HAP-1 (cell line): ENCODE data around the gene SRSF12.
"Not testable (repeated sequence)": the region's sequence is repeated elsewhere in the genome, so short reads cannot be mapped to it uniquely, and the experiment has no call there.

Experiments
- DNase-seq, 2 experiments: peaks; one replicate each; pipeline ENCODE4 v3.0.0-alpha.2; 2016 to 2020; ENCODE audit warnings: low spot score in 2 of 2
- H3K27me3 ChIP-seq: fragments of 250-450 bp; sonication (Bioruptor Pico); 2 replicates; pipeline ENCODE4 v1.5.1; 2020; ENCODE audit warnings: low read depth, mild to moderate bottlenecking, moderate library complexity
- H3K36me3 ChIP-seq: fragments of 250-450 bp; sonication (Bioruptor Pico); replicated peaks from 2 replicates; pipeline ENCODE4 v1.5.1; 2020; ENCODE audit warnings: mild to moderate bottlenecking
- H3K4me1 ChIP-seq: fragments of 250-450 bp; sonication (Bioruptor Pico); 2 replicates; pipeline ENCODE4 v1.5.1; 2020; ENCODE audit warnings: mild to moderate bottlenecking
- H3K4me3 ChIP-seq: fragments of 250-450 bp; sonication (Bioruptor Pico); 2 replicates; pipeline ENCODE4 v1.5.1; 2020; ENCODE audit warnings: mild to moderate bottlenecking, moderate library complexity
- H3K9me3 ChIP-seq: fragments of 250-450 bp; sonication (Bioruptor Pico); 2 replicates; pipeline ENCODE4 v1.5.1; 2020; ENCODE audit warnings: mild to moderate bottlenecking, moderate library complexity
- in situ Hi-C: fragments of 300-500 bp; cut with MboI; formaldehyde crosslinking; loops from 3 replicates; pipeline ENCODE4 v1.14.3; 2020; ENCODE audit warnings: low sequenced_read_pairs, inconsistent platforms, mixed read lengths

Gene SRSF12

DNA sequence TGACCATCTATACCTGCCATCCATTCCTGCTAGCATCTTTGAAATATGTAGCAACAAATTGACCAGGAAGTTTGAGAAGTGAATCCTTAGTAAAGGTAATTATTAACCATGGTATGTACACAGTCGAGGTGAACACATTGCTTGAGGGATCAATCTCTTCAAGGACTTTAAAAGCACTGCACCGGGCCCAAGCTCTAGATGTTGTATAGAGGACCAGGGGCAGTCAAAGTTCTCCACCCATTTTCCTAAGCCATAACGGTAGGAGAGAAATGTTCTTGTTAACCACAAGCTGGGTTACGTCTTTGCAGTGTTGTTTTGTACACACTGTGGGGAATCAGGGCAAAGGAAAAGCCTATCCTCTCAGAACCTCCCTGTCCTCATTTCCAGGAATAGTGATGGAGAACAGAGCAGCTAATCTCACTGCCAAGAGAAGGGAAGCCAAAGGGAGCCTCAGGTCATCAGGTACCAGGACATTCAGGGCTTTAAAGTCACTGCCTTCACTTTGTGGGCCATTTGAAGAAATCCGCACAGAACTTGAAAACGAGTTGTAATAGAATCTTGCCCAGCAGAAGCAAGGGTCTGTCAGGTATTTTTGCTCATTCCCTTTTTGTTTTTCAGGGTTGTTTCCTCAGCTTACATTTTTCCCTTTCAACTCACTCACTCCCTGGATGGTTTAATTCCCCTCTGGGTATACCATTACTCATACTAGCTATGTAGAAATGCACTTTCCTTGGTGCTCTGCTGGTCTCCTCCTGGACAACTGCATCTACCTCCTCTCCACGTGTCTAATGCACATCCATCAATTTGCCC is 22.7 kb upstream of the SRSF12 start:
- Histone ChIP-seq H3K4me1 (peaks cover 13% of the 10 kb centered on the region), H3K36me3 (no peaks in the 10 kb centered on the region), H3K9me3 (no peaks in the 10 kb centered on the region), H3K4me3 (no peak overlapping the region), H3K27me3 (no peaks in the 10 kb centered on the region)
- in situ Hi-C loops, result no loop called here
- no peak for DNase-seq

GRCh38 chr6:89139509-89140346 is 21.9 kb upstream of the SRSF12 start:
- in situ Hi-C loops, result no loop called here
- peaks cover 7% of the 10 kb centered on the region for H3K4me1 ChIP-seq
- DNase-seq, result no peak
- H3K27me3 ChIP-seq, result no peaks in the 10 kb centered on the region
- H3K36me3 ChIP-seq, result no peaks in the 10 kb centered on the region
- no peak overlapping the region for H3K4me3 ChIP-seq
- H3K9me3 ChIP-seq, result no peaks in the 10 kb centered on the region

DNA sequence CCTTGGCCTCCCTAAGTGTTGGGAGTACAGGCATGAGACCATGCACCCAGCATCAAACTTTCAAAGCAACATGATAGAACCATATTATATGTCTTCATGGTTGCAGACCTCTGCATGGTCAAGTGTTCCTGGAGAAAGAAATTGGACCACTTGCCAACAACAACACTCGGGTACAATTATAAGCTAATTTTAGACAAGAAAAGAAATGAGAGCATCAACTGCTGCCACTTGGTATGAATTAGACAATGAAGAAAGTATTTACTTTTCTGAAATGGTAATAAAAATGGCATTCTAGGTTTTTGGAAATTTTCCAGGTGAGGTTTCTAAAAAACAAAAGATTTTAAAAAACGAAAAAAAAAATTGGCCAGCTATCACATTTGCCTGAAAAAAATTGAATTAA is 20.3 kb upstream of the SRSF12 start:
- Histone ChIP-seq H3K27me3 (no peaks in the 10 kb centered on the region), H3K36me3 (no peaks in the 10 kb centered on the region), H3K9me3 (no peaks in the 10 kb centered on the region), H3K4me1 (no peaks in the 10 kb centered on the region), H3K4me3 (no peak overlapping the region)
- no peak for DNase-seq
- in situ Hi-C loops, result no loop called here

DNA sequence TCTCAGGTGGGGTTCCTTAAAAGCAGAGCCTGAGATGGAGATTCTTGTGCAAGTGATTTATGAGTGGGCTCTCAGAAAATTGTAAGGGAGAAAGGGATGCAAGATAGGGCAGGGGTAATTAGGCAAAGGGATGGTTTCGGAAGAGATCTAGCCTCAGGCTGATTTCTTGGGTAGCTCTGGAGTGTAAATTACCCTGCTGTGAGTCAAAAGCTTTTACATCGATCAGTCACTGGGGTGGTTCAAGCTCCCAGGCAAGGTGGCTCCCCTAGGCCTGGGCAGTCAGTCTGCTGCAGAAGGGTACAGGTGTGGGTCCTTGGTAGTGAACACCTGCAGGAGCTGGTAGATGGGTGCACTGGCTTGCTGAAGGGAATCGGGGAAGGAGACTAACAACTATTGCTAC is 16.9 kb upstream of the SRSF12 start:
- Histone ChIP-seq H3K36me3 (no peaks in the 10 kb centered on the region), H3K4me3 (no peak overlapping the region), H3K9me3 (no peaks in the 10 kb centered on the region), H3K4me1 (no peaks in the 10 kb centered on the region), H3K27me3 (no peaks in the 10 kb centered on the region)
- no peak for DNase-seq
- in situ Hi-C loops, result no loop called here

- DNase-seq, result no peak
- Histone ChIP-seq H3K36me3 (no peaks in the 10 kb centered on the region), H3K9me3 (peaks cover under 1% of the 10 kb centered on the region; the same call in 1 of the 2 replicates), H3K4me3 (no peak overlapping the region), H3K27me3 (no peaks in the 10 kb centered on the region), H3K4me1 (no peaks in the 10 kb centered on the region)
- in situ Hi-C loops, result no loop called here
These were observed 16.1 kb upstream of the SRSF12 start for GRCh38 chr6:89133981-89134380.

- peaks cover 6% of the 10 kb centered on the region; the same call in 1 of the 2 replicates for H3K9me3 ChIP-seq
- in situ Hi-C loops, result no loop called here
- H3K4me1 ChIP-seq, result no peaks in the 10 kb centered on the region
- DNase-seq, result no peak
- no peaks in the 10 kb centered on the region for H3K27me3 ChIP-seq
- no peaks in the 10 kb centered on the region for H3K36me3 ChIP-seq
- H3K4me3 ChIP-seq, result no peak overlapping the region
These were observed 14.2 kb upstream of the SRSF12 start for GRCh38 chr6:89132057-89132456.

DNA sequence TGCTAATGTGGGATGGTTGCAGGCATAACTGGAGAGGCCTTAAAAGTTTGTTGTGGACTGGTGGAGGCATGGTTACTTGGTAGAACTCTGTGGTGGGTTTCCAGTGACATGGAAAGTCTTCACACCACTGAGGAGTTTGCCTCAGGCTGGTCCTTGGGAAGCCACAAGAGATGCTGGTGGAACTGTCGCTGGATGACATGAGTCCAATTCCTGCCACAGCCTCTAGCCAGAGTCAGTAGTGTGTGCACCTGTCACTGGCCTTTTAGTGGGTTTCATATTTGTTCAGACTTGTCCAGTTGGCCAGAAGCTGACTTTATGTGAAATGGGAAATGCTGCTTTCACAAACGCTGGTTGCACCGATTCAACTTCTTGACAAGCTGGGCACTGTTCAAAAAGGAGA is 13.7 kb upstream of the SRSF12 start:
- H3K36me3 ChIP-seq, result no peaks in the 10 kb centered on the region
- DNase-seq, result no peak
- H3K4me1 ChIP-seq, result no peaks in the 10 kb centered on the region
- H3K4me3 ChIP-seq, result no peak overlapping the region
- H3K27me3 ChIP-seq, result no peaks in the 10 kb centered on the region
- in situ Hi-C loops, result no loop called here
- H3K9me3 ChIP-seq, result peaks cover 6% of the 10 kb centered on the region; the same call in 1 of the 2 replicates

DNA sequence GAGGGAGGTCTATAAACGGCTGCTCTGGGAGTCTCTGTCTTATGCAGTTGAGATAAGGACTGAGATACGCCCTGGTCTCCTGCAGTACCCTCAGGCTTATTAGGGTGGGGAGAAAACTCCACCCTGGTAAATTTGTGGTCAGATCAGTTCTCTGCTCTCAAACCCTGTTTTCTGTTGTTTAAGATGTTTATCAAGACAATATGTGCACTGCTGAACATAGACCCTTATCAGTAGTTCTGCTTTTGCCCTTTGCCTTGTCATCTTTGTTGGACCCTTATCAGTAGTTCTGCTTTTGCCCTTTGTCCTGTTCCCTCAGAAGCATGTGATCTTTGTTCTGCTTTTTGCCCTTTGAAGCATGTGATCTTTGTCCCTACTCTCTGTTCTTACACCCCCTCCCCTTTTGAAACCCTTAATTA is 10.4 kb upstream of the SRSF12 start:
- H3K4me1 ChIP-seq, result not testable (repeated sequence)

DNA sequence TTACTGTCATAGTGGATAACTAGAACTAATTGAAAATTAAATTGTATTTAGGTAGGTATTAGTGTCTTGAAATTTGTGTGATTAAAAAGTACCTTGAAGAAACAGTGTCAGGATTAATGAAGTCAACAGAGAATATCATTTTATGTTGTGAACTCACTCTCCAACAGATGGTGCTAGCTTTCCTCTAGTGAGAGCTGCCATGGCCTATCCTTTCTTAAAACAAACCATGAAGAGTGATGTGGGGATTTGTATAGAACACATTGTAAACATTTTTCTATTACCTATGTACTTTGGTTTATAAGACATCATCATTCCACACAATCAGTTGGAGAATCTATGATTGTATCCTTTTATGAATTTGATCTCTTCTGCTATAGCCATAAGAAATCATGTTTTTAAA is 4.8 kb upstream of the SRSF12 start:
- Histone ChIP-seq H3K4me3 (no peak overlapping the region), H3K4me1 (no peaks in the 10 kb centered on the region), H3K27me3 (no peaks in the 10 kb centered on the region), H3K36me3 (no peaks in the 10 kb centered on the region), H3K9me3 (no peaks in the 10 kb centered on the region)
- in situ Hi-C loops, result no loop called here
- peak in 1 of 2 experiments; percentile 47 for DNase-seq

More for the DNA sequence above, 10.4 kb upstream of the SRSF12 start:
- H3K27me3 ChIP-seq, DNase-seq, H3K4me3 ChIP-seq, H3K9me3 ChIP-seq, in situ Hi-C loops, H3K36me3 ChIP-seq: not testable (repeated sequence)

DNA sequence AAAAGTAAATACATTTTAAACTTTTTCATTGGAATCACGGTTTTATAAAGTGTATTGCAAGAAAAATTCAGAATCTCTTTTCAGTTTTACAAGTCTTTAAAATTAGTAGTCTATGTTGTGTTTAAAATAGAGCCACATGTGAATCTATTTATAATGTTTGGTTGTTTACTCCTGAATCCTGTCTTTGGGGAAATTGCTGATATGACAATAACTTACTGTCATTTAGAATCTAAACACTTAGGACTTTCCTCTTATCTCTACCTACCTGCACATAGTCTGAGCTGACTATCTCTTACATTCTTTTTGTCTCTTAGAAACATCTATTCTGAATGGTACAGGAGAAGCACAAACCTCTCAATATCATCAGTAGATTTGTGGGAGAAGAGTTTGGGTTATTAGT is 4.1 kb upstream of the SRSF12 start:
- in situ Hi-C loops, result no loop called here
- no peaks in the 10 kb centered on the region for H3K36me3 ChIP-seq
- peaks cover 2% of the 10 kb centered on the region for H3K4me1 ChIP-seq
- H3K4me3 ChIP-seq, result no peak overlapping the region
- no peak for DNase-seq
- H3K9me3 ChIP-seq, result no peaks in the 10 kb centered on the region
- no peaks in the 10 kb centered on the region for H3K27me3 ChIP-seq

DNA sequence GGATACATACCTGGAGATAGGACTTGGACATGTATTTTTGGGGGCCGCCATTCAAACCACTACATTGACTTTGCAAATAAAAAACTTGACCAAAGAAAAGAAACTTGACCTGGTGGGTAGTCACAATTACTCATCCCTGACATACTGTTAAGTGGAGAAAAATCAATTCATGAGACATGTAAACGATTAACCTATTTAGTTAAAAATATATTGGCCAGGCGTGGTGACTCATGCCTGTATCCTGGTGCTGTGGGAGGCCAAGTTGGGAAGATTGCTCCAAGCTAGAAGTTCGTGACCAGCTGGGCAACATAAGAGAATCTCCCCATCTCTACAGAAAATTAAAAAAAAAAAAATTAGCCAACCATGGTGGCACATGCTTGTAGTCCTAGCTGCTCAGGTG is 2.5 kb upstream of the SRSF12 start:
- Histone ChIP-seq H3K4me3 (no peak overlapping the region), H3K4me1 (peaks cover 5% of the 10 kb centered on the region), H3K27me3 (no peaks in the 10 kb centered on the region), H3K9me3 (no peaks in the 10 kb centered on the region), H3K36me3 (no peaks in the 10 kb centered on the region)
- DNase-seq, result no peak
- in situ Hi-C loops, result no loop called here

GRCh38 chr6:89118931-89119330 is 1.1 kb upstream of the SRSF12 start:
- no peaks in the 10 kb centered on the region for H3K27me3 ChIP-seq
- H3K9me3 ChIP-seq, result no peaks in the 10 kb centered on the region
- no peak for DNase-seq
- no peaks in the 10 kb centered on the region for H3K36me3 ChIP-seq
- H3K4me1 ChIP-seq, result peaks cover 5% of the 10 kb centered on the region
- no peak overlapping the region for H3K4me3 ChIP-seq
- in situ Hi-C loops, result no loop called here

- Histone ChIP-seq H3K4me3 (peak overlapping the region; percentile 55), H3K9me3 (no peaks in the 10 kb centered on the region), H3K36me3 (no peaks in the 10 kb centered on the region), H3K27me3 (no peaks in the 10 kb centered on the region), H3K4me1 (peaks cover 5% of the 10 kb centered on the region)
- in situ Hi-C loops, result no loop called here
- DNase-seq, result no peak
These were observed 1.2 kb downstream of the SRSF12 start for GRCh38 chr6:89116702-89117101.

GRCh38 chr6:89111933-89112332 is 5.9 kb downstream of the SRSF12 start:
- Histone ChIP-seq H3K4me3 (no peak overlapping the region), H3K9me3 (no peaks in the 10 kb centered on the region), H3K27me3 (no peaks in the 10 kb centered on the region), H3K4me1 (peaks cover 3% of the 10 kb centered on the region), H3K36me3 (no peaks in the 10 kb centered on the region)
- no peak for DNase-seq
- in situ Hi-C loops, result no loop called here
